Measurements from ENCODE around the gene CNTNAP2. TPM values are rescaled to one million over a fixed set of nuclear protein-coding genes. Genes with fewer than 3 reads are reported as not detected.

CNTNAP2 gene
- total RNA-seq, 4 donors from 2014 or later: not detected

- in situ Hi-C loops (cut with MboI; ENCODE audit: low sequenced_read_pairs in 4 of 4): no loop called here
- intact Hi-C loops (cut with DNase I; ENCODE audit: low total_unique reads): no loop called here
- H3K36me3 ChIP-seq: no peaks in the 10 kb centered on the region
- DNase-seq (no peak), ATAC-seq (no peak)
- H3K4me1 ChIP-seq: no peaks in the 10 kb centered on the region
- no peaks in the 10 kb centered on the region for H3K27me3 ChIP-seq
- H3K4me3 ChIP-seq: no peak overlapping the region
- H3K9me3 ChIP-seq: no peaks in the 10 kb centered on the region
- H3K27ac ChIP-seq: no peak overlapping the region
- no peak for TF ChIP-seq CTCF (IDR thresholded peaks at IDR 0.05 in 4 of 5, conservative IDR thresholded peaks at IDR 0.05 in 1 of 5)
- TF ChIP-seq POLR2A (IDR thresholded peaks at IDR 0.05): no peak
Measured at GRCh38 chr7:146982482-146982881, 865.9 kb downstream of the CNTNAP2 start.

- in situ Hi-C loops (cut with MboI; ENCODE audit: low sequenced_read_pairs in 4 of 4): no loop called here
- Histone ChIP-seq H3K9me3 (no peaks in the 10 kb centered on the region), H3K27me3 (no peaks in the 10 kb centered on the region), H3K36me3 (no peaks in the 10 kb centered on the region), H3K27ac (no peak overlapping the region), H3K4me3 (no peak overlapping the region), H3K4me1 (no peaks in the 10 kb centered on the region)
- no peak for DNase-seq
- no peak for ATAC-seq
- intact Hi-C loops (cut with DNase I; ENCODE audit: low total_unique reads): no loop called here
- TF ChIP-seq CTCF (IDR thresholded peaks at IDR 0.05 in 4 of 5, conservative IDR thresholded peaks at IDR 0.05 in 1 of 5) (no peak), POLR2A (IDR thresholded peaks at IDR 0.05) (no peak)
Measured at GRCh38 chr7:146991596-146991995, 875.0 kb downstream of the CNTNAP2 start.

GRCh38 chr7:146993764-146994163 is 877.2 kb downstream of the CNTNAP2 start:
- DNase-seq (no peak), ATAC-seq (no peak)
- Histone ChIP-seq H3K4me1 (no peaks in the 10 kb centered on the region), H3K9me3 (no peaks in the 10 kb centered on the region), H3K36me3 (no peaks in the 10 kb centered on the region), H3K27ac (no peak overlapping the region), H3K27me3 (no peaks in the 10 kb centered on the region), H3K4me3 (no peak overlapping the region)
- intact Hi-C loops (cut with DNase I; ENCODE audit: low total_unique reads) (no loop called here), in situ Hi-C loops (cut with MboI; ENCODE audit: low sequenced_read_pairs in 4 of 4) (no loop called here)
- TF ChIP-seq POLR2A (IDR thresholded peaks at IDR 0.05): no peak
- TF ChIP-seq CTCF (IDR thresholded peaks at IDR 0.05 in 4 of 5, conservative IDR thresholded peaks at IDR 0.05 in 1 of 5): no peak

GRCh38 chr7:147008530-147008929 is 891.9 kb downstream of the CNTNAP2 start:
- no peak for DNase-seq
- in situ Hi-C loops (cut with MboI; ENCODE audit: low sequenced_read_pairs in 4 of 4): no loop called here
- TF ChIP-seq POLR2A (IDR thresholded peaks at IDR 0.05) (no peak), CTCF (IDR thresholded peaks at IDR 0.05 in 4 of 5, conservative IDR thresholded peaks at IDR 0.05 in 1 of 5) (no peak)
- Histone ChIP-seq H3K4me1 (no peaks in the 10 kb centered on the region), H3K9me3 (no peaks in the 10 kb centered on the region), H3K27ac (no peak overlapping the region), H3K4me3 (no peak overlapping the region), H3K27me3 (no peaks in the 10 kb centered on the region), H3K36me3 (no peaks in the 10 kb centered on the region)
- no peak for ATAC-seq
- intact Hi-C loops (cut with DNase I; ENCODE audit: low total_unique reads): no loop called here

GRCh38 chr7:147012666-147013065 is 896.1 kb downstream of the CNTNAP2 start:
- TF ChIP-seq CTCF (IDR thresholded peaks at IDR 0.05 in 4 of 5, conservative IDR thresholded peaks at IDR 0.05 in 1 of 5) (no peak), POLR2A (IDR thresholded peaks at IDR 0.05) (no peak)
- in situ Hi-C loops (cut with MboI; ENCODE audit: low sequenced_read_pairs in 4 of 4): no loop called here

More at GRCh38 chr7:147012666-147013065, 896.1 kb downstream of the CNTNAP2 start:
- Histone ChIP-seq H3K4me1 (no peaks in the 10 kb centered on the region), H3K27ac (no peak overlapping the region), H3K4me3 (no peak overlapping the region), H3K27me3 (no peaks in the 10 kb centered on the region), H3K9me3 (no peaks in the 10 kb centered on the region), H3K36me3 (no peaks in the 10 kb centered on the region)
- intact Hi-C loops (cut with DNase I; ENCODE audit: low total_unique reads): no loop called here
- DNase-seq (no peak), ATAC-seq (no peak)

Data from gastrocnemius medialis (tissue), 4 donors.